CD4-positive, alpha-beta T cell treated with Interferon alpha-2 for 1 hour (primary cell): ENCODE measurements around the gene UBE2E2.

Experiments
- DNase-seq, 2 donors: peaks; one replicate each; pipeline ENCODE4 v3.0.0-alpha.2; 2020 to 2022

UBE2E2 gene

DNA sequence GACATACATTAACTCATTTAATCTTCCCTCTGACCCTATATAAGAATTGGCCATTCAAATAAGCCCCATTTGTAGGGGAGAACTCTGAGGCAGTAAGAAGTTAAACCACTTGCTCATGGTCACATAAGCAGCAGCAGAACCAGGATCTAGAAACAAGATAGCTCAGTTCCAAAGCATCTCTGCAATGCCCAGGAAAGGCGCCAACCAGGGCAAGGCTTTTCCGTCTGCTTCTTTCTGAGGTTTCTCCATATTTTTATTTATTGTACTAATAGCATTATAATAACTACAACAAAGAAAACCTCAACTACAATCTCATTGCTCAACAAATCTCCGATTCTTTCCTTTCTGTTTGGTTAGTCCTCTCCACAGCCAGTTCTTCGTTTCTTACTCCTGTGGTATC lies 4.3 kb upstream of the UBE2E2 start:
- DNase-seq: no peak

DNA sequence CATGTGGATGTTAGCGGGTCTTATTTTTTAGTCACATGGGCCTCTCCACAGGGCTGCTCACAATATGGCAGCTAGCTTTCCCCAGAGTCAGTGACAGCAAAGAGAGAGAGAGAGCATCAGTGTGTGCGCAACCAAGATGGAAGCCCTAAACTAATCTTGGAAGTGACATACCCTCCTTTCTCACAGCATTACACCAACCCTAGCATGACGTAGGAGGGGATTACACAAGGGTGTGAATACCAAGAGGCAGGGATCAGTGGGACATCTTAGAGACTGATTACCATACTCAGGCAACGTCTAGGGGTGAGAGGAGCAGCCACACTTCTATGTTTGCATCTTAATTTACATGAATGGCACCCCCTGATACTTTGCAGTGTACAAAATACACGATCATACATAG lies 3.5 kb upstream of the UBE2E2 start:
- DNase-seq: no peak

DNA sequence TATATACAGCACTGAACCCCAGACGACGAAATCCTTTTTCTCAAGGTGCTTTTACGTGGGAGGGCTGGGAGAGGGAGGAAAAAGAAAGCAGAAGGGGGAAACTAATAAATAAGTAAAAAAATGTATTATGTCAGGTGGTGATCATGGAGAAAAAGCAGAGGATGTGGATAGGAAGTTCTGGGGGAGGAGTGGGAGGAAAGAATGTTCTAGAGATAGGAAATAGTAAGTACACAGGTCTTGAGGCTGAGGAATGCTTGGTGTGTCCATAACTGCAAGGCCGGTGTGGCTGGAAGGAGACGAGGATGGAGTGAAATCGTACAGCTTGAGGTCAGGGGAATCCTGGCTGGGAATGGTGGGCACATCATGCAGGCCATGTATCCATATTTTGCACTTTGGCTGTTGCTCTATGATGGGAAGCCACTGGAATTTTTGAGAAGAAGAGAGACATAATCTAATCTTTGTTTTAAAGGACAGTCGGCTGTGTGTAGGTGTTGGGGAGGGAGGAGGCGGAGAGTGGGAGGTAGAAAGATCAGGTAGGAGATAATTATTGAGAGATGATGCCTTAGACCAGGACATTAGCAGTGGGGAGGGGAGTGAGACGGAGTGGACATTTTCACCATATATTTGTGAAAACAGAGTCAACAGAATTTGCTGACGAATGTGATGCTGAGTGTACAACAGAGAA lies 1.8 kb upstream of the UBE2E2 start:
- DNase-seq: no peak

DNA sequence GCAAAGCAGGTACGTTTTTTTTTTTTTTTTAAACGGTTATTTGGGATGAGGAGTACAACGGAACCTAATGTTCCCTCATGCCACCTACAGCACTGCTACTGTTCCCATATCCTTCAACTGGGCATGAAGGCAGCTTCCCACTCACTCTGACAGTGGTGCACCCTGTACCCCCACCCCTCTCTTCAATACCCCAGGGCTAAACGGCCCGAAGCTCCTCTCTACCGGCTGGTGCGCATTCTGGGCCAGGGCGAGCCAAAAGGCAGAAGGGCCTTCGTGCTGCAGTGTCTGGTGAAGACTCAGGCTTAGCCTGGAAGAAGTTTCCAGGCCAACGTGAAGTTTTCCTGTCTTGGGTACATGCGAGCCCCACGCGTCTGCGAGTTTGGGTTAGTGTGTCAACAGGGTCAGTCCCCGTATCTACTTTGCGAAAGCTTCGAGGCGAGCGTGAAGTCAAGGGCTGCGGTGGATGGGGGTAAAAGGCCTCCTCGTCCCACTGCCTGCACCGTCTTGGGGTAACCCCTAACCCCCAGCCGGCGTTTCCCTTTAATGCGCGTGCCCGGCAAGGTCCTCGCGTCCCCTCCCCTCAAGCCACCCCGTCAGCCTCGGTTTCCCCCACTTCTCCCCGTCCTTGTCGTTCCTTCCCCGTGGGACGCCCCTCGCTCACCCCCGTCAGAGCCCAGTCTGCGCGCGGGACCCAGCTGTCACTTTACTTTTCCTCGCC lies 765 bp upstream of the UBE2E2 start:
- peak in 1 of 2 donors; percentile 32 for DNase-seq

DNA sequence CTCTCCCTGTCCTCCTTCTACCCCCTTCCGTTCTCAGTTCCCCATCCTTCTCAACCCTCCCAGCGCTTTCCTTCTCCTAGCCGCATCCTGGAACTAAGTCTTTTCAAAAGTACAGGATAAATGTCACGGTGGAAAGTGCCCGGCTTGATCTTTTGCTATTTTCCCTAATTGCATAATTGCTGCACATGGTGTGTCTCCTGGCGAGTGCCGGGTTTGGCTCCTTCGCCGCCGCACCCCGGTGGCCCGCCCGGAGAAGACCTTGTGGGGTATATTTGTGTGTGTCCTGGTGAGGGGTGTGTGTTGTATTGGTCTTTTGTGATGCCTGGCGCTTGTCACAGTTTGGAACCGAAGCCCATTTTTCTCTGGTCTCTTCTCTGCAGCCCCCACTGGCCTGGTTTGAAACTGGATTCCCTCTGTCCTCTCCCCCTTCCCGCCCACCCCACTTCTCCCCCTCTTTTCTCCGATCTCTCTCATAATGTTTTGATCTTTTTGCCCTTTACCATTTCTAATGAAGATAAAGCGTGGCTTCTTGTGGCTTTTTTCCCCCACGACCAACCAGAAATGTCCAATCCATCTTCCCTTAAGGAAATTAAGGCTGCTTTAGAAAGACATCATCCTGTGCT lies 692 bp downstream of the UBE2E2 start:
- peak in 1 of 2 donors; percentile 2 for DNase-seq

DNA sequence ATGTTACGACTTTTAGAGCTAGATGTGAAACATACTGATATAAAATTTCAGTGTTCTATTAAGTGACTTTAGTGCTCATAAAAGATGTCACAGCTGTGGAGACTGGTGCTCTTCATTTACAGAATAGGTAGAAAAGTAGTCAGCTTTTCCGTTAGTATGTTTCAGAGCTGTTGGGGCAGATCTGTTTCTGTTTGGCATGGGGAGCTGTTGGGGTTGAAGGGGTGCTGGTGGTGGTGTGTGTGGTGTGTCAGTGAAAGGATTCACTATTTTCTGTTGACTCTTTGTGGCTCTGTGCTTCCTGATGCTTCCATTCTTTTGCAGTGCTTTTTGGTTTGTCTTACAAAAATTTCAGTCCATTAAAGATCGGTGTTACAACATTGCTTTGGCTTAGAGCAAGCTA lies 3.2 kb downstream of the UBE2E2 start:
- DNase-seq: no peak

DNA sequence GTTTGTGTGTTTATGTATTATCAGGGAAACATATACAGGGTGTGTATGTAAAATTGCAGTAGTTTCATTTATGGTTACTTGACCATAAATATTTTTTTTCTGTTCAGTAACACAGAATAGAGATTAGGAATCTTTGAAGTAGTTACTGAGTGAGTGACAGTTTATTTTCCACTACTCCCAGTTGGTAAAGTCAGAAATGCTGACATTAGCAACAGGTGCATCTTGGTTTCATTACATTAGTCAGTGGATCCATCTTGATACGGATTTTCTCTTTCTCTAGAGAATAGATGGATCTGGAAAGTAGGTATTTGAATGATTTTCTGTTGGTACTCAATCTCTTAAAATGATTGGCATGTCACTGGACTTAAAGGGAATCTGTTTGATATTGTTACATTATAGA lies 6.0 kb downstream of the UBE2E2 start:
- DNase-seq: no peak

DNA sequence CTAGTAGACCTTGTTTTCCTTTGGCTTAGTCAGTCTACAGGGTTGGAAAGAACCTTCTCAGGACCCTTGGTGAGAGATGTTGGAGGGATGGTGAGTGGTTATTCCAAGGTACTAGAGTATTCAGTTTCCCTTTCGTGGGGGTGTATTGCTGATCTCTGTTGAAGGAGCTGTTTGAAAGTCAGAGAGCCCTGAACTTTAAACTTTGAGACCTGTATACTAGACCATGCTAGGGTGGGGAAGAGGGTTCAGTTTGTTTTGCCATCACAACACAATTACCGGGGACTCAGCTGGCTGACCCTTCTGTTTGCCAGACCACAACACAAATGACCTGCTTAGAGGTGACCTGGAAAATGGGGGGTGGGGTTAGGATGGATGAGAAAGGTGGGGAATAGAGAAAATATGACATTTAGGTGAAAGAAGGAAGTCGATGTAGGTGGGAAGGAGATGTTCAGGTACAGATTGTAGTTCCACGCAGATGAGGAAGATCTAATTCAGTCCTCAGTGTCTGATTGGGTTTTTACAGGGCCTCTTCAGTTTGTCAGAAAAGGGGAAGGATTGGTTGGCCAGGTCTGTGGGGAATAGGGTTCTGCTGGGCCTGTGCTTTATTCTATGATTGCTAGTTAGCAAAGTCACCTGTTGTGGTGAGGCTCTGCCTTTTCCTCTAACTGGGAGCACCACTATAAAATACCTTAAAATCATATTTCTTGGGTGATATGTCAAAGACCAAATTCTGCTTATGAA lies 6.8 kb downstream of the UBE2E2 start:
- no peak for DNase-seq

DNA sequence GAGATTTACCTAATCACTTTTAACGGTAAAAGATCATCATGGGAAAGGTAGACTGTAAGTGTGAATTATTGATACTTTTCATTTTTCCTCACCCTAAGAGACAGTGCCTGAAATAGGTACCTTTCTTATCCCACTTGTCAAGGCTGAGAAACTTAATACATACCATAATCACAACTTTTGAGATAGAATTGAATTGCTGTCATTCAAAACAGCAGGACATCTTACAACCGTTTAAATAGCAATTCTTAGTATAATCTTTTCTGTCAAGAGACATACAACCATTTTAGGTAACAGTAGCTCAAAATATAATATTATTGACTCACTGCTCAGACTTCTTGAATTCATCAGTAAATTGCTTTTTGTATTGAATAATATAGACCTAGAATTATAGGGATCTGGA lies 10.7 kb downstream of the UBE2E2 start:
- DNase-seq: no peak

DNA sequence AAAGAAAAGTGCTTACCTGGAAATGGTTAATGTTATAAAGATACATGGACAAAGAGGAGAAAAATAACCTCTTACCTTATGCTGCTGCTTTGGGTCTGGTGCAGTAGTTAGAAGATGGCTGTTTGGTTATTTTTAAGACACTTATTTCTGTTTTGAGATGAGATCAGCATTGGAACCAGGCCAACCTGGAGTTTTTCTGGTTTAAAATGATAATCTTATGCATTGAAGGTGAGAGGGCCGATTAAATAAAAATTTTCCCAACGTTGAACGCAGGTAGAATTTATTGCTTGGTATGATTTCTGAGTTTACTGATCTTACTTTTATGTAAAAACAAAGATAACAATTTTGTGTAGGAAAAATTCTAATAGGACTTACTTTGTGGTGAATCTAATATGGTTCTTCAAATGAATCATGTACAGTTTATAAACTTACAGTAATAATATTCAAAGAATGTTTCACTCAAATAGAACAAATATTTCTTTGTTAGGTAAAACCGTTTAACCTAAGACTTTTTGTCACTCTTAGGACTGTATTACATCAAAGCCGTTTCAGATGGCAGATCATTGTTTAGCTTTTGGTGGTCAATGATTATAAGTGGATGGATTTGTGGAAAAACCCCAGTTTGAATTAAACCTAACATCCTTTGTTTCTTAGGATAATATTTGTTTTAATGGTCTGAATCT lies 14.9 kb downstream of the UBE2E2 start:
- DNase-seq: no peak

DNA sequence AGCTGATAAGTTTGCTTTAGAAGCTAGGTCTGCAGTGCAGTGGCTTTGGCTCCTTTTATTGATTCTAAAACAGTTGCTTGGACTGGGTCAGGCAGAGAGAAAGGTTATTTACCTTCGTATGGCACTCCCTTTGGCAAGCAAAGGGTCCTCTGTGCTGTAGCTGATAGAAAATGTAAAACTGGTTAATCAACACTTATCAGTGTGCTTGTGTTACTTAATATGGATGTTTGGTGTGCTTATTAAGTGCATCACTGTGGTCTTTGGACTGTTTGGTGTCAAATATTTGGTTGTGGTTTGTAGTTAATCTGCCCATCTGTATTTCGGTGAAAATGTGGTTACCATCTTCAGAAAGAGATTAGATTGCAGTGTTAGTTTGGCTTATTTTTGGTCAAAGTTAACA lies 16.0 kb downstream of the UBE2E2 start:
- no peak for DNase-seq

DNA sequence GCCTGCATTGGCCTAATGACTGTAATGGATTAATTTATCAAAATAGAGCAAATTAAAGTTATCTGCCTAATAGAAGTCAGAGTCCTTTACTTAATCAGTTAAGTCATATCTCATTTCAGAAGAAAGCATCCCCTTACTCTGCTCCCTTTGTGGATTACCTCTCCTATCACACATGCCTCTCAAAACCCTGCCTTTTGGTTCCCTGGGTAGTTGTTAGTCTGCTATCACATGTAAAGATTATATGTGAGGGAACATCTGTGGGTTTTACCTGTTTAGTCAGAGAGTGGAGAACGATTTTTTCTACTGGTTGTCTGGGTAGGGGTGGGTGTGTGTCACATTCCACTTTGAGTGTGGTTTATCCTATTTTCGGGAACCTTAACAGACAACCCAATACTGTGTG lies 16.4 kb downstream of the UBE2E2 start:
- DNase-seq: no peak

DNA sequence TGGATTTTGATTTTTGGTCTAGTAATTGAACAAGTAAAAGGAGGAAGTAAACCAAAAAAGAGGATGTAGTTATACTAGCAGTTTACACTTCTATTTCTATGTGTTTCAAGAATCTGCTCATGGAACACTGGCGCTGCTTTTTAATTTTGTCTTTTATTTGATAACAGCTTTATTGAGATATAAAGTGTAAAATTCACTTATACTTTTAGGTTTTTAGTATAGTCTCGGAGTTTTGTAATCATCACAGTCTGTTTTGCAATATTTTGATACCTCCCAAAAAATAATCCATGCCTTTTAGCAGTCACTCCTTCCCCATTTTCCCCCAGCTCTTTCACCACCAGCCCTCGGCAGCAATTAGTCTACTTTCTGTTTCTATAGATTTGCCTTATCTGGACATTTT lies 18.0 kb downstream of the UBE2E2 start:
- no peak for DNase-seq

DNA sequence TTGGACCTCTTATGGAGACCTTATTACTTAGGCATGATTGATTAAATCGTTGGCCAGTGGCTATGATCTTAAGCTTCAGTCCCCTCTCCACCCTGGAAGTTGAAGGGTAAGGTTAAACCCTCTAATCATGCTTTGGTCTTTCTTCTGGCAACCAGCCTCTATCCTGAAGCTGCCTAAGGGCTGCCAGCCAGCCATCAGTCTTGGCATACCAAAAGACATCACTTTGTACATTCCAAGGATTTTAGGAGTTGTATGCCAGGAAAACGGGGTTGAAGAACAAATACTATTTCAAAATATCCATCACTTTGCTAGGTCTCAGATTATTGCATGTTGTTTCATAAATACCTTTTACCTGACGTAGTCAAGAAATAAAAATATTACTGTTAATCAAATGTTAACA lies 28.9 kb downstream of the UBE2E2 start:
- no peak for DNase-seq

DNA sequence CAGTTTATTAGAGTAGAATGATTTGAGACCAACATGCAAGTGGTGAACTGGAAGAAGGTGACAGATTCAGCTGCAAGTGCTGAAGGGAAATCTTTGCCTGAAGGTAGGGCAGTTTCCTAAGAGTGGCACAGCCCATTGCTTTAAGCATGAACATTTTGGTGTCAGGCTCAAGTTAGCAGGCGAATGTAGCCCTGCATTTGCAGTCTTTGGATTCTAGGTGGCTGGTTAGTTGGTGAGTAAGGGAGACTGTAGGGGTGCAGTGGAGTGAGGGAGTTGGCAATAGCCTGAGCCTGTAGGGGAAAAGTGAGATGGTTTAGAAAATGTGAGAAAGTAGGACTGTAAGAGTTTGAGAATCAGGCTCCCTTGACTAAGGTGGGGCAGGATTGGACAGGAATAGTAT lies 29.7 kb downstream of the UBE2E2 start:
- no peak for DNase-seq

DNA sequence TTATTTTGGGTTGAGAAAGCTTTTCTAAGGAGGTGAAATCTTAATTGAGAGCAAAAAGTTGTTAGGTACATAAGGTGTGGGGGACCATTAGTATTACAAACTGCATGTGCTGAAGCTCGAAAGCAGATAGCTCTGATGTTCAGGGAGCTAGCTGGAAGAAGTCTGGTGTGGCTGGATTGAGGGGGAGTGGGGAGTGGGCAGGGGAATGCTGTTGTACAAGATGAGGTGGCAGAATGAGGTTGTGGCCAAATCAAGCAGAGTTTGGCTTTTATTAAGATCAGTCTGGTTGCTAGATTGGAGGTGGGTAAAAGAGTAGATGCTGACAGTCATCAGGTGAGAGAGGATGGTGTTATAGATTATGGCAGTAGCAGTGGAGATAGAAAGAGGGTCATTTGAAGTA lies 32.1 kb downstream of the UBE2E2 start:
- no peak for DNase-seq

DNA sequence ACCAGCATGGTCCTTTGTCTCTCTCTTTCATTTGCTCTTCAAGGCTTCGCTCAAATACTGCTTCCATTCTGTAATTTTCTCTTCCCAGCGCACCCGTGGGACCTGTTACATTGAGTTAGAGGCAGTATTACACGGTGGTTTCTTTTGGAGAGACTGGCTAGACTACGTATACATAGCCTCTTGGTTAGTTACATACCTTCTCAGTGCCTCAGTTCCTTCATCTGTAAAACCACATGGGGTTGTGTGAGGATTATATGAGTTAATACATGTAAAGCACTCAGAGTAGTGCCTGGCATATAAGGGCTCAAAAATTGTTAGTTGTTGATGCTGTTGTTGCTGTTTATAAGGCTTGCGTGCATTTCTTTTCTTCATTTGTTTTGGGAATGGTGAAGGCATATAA lies 33.8 kb downstream of the UBE2E2 start:
- no peak for DNase-seq

DNA sequence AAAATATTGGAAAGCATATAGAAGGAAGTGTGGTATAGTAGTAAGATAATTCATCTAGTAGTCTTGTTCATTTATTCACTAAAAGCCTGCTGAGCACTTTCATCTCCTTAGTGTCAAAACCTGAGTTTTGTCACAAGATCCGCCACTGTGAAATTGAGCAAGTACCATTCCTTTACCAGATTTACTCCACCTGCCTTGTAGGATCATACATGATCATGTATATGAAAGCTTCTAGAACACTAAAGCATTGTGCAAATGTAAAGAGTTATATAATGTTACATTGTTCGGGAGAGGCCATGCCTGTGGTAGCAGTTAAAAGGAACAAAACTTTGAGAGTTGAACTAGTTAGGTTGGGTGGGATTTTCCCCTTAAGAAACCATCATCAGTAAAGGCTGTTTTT lies 35.0 kb downstream of the UBE2E2 start:
- no peak for DNase-seq

DNA sequence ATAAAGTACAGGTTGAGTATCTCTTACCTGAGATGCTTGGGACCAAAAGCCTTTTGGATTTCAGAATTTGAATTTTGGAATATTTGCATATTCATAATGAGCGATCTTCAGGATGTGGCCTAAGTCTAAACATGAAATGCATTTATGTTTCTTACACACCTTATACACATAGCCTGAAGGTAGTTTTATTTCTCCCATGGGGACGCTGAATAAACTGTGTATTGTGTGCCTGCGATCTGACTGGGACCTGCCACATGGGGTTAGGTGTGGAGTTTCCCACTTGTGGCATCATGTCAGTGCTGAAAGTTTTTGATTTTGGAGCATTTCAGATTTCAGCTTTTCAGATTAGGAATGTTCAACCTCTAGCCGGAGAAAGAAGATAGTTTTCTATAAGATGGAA lies 35.5 kb downstream of the UBE2E2 start:
- DNase-seq: no peak

DNA sequence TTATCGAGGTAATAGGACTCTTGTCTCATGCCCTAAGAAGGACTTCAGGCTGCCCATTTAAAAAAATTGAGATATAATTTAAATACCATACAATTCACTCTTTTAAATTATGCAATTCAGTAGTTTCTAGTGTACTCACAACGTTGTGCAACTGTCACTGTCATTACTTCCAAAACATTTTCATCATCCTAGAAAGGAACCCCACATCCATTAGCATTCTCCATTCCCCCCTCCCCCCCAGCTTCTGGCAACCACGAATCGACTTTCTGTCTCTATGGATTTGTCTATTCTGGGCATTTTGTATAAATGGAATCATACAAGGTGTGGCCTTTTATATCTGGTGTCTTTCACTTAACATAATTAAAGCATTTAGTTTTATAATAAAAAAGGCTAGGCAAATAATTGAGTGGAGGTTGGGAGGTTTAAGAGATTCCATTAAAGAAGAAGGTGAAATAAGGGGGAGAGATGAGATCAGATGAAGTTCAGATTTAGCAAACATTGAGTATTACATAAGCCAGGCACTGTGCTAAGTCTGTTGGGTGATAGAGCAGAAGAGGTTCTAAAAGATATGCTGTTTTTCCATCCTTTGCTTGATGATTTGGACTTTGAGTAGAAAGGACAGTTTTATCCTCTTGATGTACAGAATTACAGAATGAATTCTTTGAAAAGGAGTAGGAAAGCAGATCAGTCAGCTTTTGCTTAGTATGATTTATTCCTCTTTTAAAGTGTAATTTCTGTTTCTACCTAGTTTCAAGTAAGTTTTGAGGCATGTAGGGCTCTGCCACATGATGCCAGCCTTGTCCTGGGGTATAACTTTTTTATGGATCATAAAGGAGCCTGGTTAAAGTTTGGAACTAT lies 36.3 kb downstream of the UBE2E2 start:
- no peak for DNase-seq

DNA sequence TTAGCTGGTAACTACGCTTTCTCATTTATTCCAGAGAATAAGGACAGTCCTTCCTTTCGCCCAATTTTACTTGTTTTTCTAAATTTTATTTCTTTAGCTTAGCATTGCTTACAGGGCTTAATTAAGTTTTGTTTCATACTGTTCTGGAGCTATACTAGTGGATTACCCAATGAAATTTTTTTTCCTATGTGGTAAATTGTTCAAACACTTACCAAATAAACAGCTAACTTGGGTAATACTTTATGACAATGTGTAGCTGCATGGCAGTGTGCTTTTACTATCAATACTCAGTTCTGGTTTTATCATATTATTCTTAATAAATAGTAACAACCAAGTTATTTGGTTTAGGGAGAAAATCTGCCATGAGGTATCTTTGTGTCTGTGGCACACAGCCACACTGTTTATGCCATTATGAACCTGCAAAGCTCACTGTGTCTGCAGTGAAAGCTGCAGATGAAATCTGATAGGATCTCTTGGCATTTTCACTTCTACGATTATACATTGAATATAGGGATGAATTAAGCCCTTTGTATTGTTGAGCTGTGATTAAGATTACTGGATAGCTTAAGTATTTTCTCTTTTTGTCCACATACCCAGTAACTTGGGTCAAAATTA lies 37.2 kb downstream of the UBE2E2 start:
- DNase-seq: no peak

DNA sequence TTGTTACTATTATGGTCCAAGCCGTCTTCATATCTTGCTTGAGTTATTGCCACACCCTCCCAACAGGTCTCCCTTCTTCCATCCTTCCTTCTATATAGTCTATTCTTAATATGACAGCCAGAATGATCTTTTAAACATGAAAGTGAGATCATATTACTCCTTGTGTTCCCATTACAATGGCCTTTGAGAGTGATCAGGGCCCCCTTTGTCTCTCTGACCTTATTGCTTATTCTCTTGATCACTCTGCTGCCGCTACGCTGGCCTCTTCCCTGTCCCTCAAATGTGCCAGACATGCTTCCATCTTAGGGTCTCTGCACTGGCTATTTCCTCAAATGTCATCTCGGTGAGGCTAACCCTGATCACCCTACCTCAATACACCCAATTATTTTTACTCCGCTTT lies 38.1 kb downstream of the UBE2E2 start:
- DNase-seq: no peak
